ENCODE measurements around the gene BPI.
A peak's percentile ranks its signal among the peaks of the same experiment; 100 is the strongest.
"Not testable (repeated sequence)": the region's sequence is repeated elsewhere in the genome, so short reads cannot be mapped to it uniquely, and the experiment has no call there.

The BPI gene

GRCh38 chr20:38306379-38306778 lies 2.4 kb downstream of the BPI start:
- no peak for DNase-seq

DNA sequence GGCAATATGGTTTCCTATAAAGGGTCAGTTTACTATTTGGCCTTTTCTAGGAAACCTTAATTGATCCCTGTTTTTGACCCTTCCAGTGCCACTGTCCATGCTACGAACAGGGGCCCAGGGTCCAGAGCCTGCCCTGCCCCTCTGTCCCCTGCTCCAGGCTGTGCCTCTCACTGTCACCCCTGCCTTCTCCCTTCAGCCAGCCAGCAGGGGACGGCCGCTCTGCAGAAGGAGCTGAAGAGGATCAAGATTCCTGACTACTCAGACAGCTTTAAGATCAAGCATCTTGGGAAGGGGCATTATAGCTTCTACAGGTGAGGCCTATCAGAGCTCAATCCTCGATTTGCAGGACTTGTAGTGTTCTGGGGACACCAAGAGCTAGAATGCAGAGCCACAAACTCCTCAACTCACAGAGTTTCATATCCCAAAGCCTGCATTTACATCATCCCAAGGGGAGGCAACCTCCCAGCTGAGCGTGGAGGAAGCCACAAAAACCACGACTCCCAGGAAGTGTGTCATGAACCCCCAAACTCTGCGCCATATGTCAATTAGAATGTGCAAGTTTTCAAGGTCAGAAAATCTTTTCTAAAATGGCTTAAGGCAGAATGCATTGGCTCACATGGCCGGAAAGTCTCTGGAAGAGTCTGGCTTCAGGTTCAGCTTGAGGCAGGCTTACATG lies 3.6 kb downstream of the BPI start:
- no peak for DNase-seq

DNA sequence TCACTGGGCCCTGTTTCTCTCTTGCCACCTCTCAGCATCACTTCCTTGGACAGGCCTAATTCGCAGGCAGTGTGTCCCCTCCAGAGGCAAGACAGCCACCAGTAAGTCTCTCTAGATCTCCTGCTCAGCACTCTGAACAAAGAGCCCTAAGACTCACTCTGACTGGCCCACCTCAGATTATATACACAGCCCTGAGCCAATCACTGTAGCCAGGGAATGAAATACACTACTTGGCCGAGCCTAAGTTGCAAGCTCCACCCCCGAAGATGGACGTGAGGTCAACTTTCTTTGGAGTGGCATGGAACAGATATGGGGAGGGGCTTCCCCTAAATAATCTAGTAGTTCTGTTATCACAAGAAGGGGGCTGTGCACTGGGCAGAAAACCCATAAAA lies 4.1 kb downstream of the BPI start:
- no peak for DNase-seq

DNA sequence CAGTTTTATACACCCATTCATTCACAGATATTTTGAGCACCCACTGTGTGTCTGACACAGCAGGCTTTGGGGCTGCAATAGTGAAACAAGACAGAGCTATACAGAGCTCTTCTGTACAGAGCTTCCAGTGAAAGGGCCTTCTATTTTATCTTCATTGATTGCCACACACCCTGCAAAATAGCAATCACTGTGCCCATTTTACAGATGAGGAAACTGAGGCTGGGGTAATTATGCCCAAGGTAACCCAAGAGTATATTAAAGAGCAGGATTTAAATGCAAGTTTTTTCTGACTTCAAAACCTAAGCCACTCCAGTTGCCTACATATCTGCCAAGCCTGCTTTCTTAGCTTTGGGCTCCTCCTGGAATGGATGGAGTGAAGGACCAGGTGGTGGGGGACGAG lies 4.5 kb downstream of the BPI start:
- no peak for DNase-seq

DNA sequence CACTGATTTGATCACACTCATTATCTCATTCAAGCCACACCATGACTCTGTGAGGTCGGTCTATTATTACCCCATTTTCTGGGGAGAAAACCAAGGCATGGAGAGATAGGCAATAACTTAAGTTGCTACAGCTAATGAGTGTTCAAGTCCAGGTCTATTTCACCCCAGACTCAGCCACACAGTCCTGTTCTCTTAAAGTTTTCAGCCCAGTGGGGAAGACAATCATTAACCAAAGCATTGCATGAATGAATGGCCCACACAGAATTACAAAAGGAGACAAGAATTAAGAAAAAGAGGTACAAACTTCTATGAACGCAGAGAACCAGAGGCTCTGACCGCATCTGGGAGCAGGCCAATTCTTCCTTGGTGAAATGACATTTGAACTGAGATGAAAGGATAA lies 7.1 kb downstream of the BPI start:
- no peak for DNase-seq

- no peak for DNase-seq
Measured at GRCh38 chr20:38311491-38311890, 7.5 kb downstream of the BPI start.

GRCh38 chr20:38313676-38314075 lies 9.7 kb downstream of the BPI start:
- DNase-seq, result no peak

DNA sequence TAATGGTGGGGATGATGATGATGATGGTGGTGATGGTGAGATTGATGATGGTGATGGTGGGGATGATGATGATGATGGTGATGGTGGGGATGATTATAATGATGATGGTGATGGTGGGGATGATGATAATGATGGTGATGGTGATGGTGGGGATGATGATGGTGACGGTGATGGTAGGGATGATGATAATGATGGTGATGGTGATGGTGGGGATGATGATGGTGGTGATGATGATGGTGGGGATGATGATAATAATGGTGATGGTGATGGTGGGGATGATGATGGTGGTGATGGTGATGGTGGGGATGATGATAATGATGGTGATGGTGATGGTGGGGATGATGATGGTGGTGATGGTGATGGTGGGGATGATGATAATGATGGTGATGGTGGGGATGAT lies 10.4 kb downstream of the BPI start:
- DNase-seq, result not testable (repeated sequence)

GRCh38 chr20:38315290-38315966 lies 11.5 kb downstream of the BPI start:
- no peak for DNase-seq

DNA sequence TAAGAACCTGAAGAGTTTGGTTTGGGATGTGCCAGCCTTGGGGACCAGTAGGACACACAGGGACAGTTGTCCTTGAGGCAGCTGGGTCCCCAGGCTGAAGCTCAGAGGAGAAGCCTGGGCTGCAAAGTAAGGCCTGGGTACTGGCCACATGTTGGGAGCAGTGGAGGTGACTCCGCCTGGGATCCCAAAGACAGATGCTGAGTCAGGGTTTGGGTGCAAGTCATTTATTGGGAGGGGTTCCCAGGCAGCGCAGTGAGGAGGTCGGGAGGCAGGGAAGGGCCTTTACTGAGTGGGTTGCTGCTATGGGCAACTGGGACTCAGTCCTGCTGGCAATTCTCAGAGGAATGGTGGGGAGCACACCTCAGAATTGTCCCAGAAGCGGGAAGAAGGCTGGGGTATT lies 12.4 kb downstream of the BPI start:
- DNase-seq, result no peak

GRCh38 chr20:38317422-38317821 lies 13.5 kb downstream of the BPI start:
- DNase-seq, result no peak

- DNase-seq, result no peak
Measured at GRCh38 chr20:38320221-38320620, 16.3 kb downstream of the BPI start.

DNA sequence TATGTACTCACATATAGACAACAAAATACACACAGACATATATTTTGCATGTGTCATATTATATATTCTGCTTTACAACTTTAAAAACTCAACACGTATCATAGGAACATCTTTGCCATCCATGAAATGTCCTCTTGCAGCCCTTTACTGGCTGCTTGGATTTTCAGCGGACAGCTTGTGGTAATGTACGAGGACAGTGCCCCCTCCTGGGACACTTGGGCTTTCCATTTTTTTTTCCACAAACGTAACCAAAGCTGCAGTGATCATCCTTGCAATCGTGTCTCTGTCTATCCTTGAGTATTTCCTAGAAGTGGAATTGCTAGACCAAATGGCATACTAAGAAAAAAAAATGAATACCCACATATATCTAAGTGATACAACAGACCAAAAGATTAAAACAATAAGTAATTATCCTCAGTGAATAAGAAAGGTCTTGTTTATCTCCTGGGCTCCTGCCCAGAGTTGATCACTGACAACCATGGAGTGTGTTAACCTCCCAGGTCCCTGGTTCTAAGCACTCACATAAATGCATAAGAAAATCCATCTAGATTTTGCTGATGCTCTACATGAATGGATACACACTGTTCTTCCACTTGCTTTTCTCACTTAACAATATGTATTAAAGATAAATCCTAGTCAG lies 18.1 kb downstream of the BPI start:
- peak in 1 of 2 experiments; percentile 23 for DNase-seq

DNA sequence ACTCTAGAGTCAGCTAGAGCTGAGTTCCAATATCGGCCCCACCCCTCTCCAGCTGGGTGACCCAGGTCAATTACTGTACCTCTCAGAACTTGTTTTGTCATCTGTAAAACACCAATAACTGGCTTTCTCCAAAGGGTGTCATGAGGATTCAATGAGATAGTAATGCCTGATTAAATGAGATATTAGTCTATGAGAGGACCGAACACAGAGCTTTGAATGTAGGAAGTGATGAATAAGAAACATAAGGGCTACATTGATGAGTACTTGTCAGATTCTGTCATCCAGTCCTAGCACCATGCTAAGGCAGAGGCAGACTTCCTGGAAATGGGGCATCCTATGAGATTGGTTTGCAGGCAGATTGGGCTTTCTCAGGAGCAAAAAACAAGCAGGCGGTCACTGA lies 20.2 kb downstream of the BPI start:
- DNase-seq, result no peak

DNA sequence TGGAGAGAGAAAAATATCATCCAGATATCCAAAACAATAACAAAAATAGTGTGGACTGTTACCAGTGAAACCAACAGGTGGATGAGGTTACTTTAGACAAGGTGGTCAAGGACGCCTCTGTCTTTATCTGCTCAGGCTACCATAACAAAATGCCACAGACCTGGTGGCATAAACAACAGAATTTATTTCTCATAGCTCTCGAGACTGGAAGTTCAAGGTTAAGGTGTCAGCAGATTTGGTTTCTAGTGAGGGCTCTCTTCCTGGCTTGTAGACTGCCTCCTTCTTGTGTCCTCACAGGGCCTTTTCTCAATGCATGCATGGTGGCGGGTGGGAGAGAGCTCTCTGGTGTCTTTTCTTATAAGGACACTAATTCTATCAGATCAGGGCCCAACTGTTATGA lies 21.2 kb downstream of the BPI start:
- no peak for DNase-seq

- DNase-seq, result no peak
Measured at GRCh38 chr20:38325905-38326304, 21.9 kb downstream of the BPI start.

GRCh38 chr20:38326309-38326708 lies 22.4 kb downstream of the BPI start:
- no peak for DNase-seq

GRCh38 chr20:38330638-38331037 lies 26.7 kb downstream of the BPI start:
- no peak for DNase-seq

GRCh38 chr20:38331245-38331644 lies 27.3 kb downstream of the BPI start:
- DNase-seq, result no peak

- DNase-seq, result no peak
Measured at GRCh38 chr20:38331814-38332213, 27.9 kb downstream of the BPI start.

- DNase-seq, result no peak
Measured at GRCh38 chr20:38334016-38334415, 30.1 kb downstream of the BPI start.

DNA sequence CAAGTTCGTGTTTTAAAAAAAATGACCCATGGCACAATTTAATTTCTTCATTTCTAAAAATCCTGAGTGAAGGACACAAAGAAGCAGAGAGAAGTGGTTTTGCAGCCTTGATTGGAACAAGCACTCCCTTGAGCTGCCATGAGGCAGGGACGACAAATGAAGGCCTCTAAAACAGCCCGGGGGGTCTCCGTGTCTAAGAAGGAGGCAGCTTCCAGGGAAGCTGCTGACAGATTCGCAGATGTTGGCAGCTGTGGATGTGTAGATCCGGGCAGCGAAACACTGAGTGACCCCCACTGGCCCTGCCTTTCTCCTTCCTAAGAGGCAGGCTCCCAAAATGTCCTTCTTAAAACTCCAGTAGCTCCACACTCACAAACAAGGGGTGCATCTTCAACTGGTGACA lies 32.8 kb downstream of the BPI start:
- no peak for DNase-seq

DNA sequence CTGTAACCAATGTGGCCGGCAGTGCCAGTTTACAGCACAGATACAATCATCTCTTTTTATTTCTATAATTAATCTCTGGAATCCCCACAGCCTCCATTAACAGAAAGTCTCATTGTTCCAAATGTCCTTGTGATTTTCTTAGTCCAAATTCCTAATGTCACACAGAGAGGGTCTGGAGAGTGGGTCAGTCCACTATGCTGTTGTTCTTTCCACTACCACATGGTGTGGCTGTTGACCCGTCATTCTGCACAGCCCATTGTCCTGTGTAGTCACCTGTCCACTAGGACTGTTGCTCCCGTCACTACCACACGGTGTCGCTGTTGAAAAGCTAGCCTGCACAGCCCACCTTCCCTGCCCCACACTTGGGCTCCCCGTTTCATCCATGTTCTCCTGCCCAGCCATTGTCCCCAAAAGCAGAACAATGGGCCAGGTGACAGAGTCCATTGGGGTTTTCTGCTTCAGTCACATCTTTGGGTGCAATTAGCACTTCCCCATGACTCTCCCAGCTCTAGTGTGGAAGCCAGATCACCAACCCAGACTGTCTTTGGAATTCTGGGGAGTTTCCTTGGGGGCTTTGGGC lies 33.7 kb downstream of the BPI start:
- no peak for DNase-seq

GRCh38 chr20:38338849-38339520 lies 35.0 kb downstream of the BPI start:
- DNase-seq, result no peak
